HG02798 (cell line): ENCODE results near the gene SIX2.
"Not testable (repeated sequence)": the region's sequence is repeated elsewhere in the genome, so short reads cannot be mapped to it uniquely, and the experiment has no call there.

ENCODE experiments used
- ATAC-seq: cut with Tn5 transposase; IDR thresholded peaks from one replicate; pipeline ENCODE4 v1.9.1; 2021; ENCODE audit warnings: mild to moderate bottlenecking; ENCODE audit not compliant: unreplicated experiment, poor library complexity

The SIX2 gene

GRCh38 chr2:45009303-45009927 is at the start of gene SIX2:
Gene SIX2 (minus strand): TSS chr2:45009452. CDS start chr2:45009110, 342 bp downstream.
- no peak for ATAC-seq

- no peak for ATAC-seq
These were observed 45.9 kb upstream of the SIX2 start for GRCh38 chr2:45055162-45055605.

GRCh38 chr2:45053966-45054365 is 44.7 kb upstream of the SIX2 start:
- no peak for ATAC-seq

- no peak for ATAC-seq
These were observed 43.2 kb upstream of the SIX2 start for GRCh38 chr2:45052388-45052928.

GRCh38 chr2:45049569-45050336 is 40.5 kb upstream of the SIX2 start:
- no peak for ATAC-seq

GRCh38 chr2:45047301-45047700 is 38.0 kb upstream of the SIX2 start:
- ATAC-seq, result no peak

- no peak for ATAC-seq
These were observed 37.5 kb upstream of the SIX2 start for GRCh38 chr2:45046786-45047185.

GRCh38 chr2:45045706-45046105 is 36.5 kb upstream of the SIX2 start:
- ATAC-seq, result no peak

- no peak for ATAC-seq
These were observed 35.7 kb upstream of the SIX2 start for GRCh38 chr2:45044916-45045315.

GRCh38 chr2:45043174-45043573 is 33.9 kb upstream of the SIX2 start:
- ATAC-seq, result no peak

- no peak for ATAC-seq
These were observed 33.1 kb upstream of the SIX2 start for GRCh38 chr2:45042401-45042800.

GRCh38 chr2:45040786-45041185 is 31.5 kb upstream of the SIX2 start:
- ATAC-seq, result no peak

- not testable (repeated sequence) for ATAC-seq
These were observed 30.6 kb upstream of the SIX2 start for GRCh38 chr2:45039804-45040203.

GRCh38 chr2:45038861-45039260 is 29.6 kb upstream of the SIX2 start:
- ATAC-seq, result not testable (repeated sequence)

GRCh38 chr2:45033302-45033701 is 24.1 kb upstream of the SIX2 start:
- ATAC-seq, result no peak

- ATAC-seq, result no peak
These were observed 21.8 kb upstream of the SIX2 start for GRCh38 chr2:45031028-45031427.

GRCh38 chr2:45030553-45030952 is 21.3 kb upstream of the SIX2 start:
- no peak for ATAC-seq

GRCh38 chr2:45029215-45029614 is 20.0 kb upstream of the SIX2 start:
- no peak for ATAC-seq

- no peak for ATAC-seq
These were observed 19.0 kb upstream of the SIX2 start for GRCh38 chr2:45028276-45028675.

GRCh38 chr2:45026924-45027450 is 17.7 kb upstream of the SIX2 start:
- no peak for ATAC-seq

- ATAC-seq, result no peak
These were observed 15.5 kb upstream of the SIX2 start for GRCh38 chr2:45024600-45025291.
